Right lobe of liver (tissue), 4 donors: Measurements from ENCODE around the gene DNAJA1.

Source experiments
- POLR2A ChIP-seq: fragments of 450-650 bp; IDR thresholded peaks from one replicate; pipeline ENCODE4 v1.6.1; 2017; ENCODE audit warnings: antibody characterized with exemption, mild to moderate bottlenecking
- TF ChIP-seq, protein P1 (sequence below), 4 donors: fragments of 200-600 bp in 3 of 4; fragments of 450-650 bp in 1 of 4; IDR thresholded peaks; one replicate each; pipeline versions ENCODE4 v1.5.1 to v1.8.0; 2016 to 2022; ENCODE audit warnings: antibody characterized with exemption in 4 of 4, mild to moderate bottlenecking in 2 of 4
- donor health status: DM: no; HTN: no; CAD: no.
- donor health status: DM: no; HTN: no; CAD: no.
- donor health status: DM: no; HTN: yes; CAD: no.

GRCh38 chr9:33080534-33080933, 55.5 kb downstream of the DNAJA1 start:
- TF ChIP-seq, protein P1, sequence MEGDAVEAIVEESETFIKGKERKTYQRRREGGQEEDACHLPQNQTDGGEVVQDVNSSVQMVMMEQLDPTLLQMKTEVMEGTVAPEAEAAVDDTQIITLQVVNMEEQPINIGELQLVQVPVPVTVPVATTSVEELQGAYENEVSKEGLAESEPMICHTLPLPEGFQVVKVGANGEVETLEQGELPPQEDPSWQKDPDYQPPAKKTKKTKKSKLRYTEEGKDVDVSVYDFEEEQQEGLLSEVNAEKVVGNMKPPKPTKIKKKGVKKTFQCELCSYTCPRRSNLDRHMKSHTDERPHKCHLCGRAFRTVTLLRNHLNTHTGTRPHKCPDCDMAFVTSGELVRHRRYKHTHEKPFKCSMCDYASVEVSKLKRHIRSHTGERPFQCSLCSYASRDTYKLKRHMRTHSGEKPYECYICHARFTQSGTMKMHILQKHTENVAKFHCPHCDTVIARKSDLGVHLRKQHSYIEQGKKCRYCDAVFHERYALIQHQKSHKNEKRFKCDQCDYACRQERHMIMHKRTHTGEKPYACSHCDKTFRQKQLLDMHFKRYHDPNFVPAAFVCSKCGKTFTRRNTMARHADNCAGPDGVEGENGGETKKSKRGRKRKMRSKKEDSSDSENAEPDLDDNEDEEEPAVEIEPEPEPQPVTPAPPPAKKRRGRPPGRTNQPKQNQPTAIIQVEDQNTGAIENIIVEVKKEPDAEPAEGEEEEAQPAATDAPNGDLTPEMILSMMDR (IDR thresholded peaks at IDR 0.05) = no peak
- no peak for TF ChIP-seq POLR2A
